HT-29 (cell line): ENCODE data around the gene GRID1. TPM values are rescaled to one million over a fixed set of nuclear protein-coding genes. Genes with fewer than 3 reads are reported as not detected.
"Not testable (repeated sequence)": the region's sequence is repeated elsewhere in the genome, so short reads cannot be mapped to it uniquely, and the experiment has no call there.

Source experiments
- DNase-seq: peaks from one replicate; pipeline ENCODE4 v3.0.0-alpha.2; 2015; ENCODE audit warnings: low spot score
- total RNA-seq: library from RNA; depleted of rRNA; stranded (reverse); fragments of >200 nt; shearing (Covaris generic); gene quantifications from 2 replicates; pipeline ENCODE4 v1.2.3, GENCODE V29; 2014

Gene GRID1
- total RNA-seq, 1 experiment from 2014 or later = not detected

GRCh38 chr10:85741626-85742300 lies 624.8 kb downstream of the GRID1 start:
- no peak for DNase-seq

GRCh38 chr10:85735997-85736396 lies 630.6 kb downstream of the GRID1 start:
- DNase-seq = no peak

GRCh38 chr10:85734791-85735190 lies 631.8 kb downstream of the GRID1 start:
- DNase-seq = no peak

- no peak for DNase-seq
Measured at GRCh38 chr10:85724215-85724614, 642.4 kb downstream of the GRID1 start.

- DNase-seq = no peak
Measured at GRCh38 chr10:85720931-85721590, 645.5 kb downstream of the GRID1 start.

- no peak for DNase-seq
Measured at GRCh38 chr10:85719408-85719807, 647.2 kb downstream of the GRID1 start.

GRCh38 chr10:85713885-85714284 lies 652.7 kb downstream of the GRID1 start:
- DNase-seq = no peak

- no peak for DNase-seq
Measured at GRCh38 chr10:85702768-85703167, 663.8 kb downstream of the GRID1 start.

- DNase-seq = not testable (repeated sequence)
Measured at GRCh38 chr10:85699066-85699465, 667.5 kb downstream of the GRID1 start.

GRCh38 chr10:85696893-85697292 lies 669.7 kb downstream of the GRID1 start:
- DNase-seq = no peak

GRCh38 chr10:85682621-85683020 lies 684.0 kb downstream of the GRID1 start:
- no peak for DNase-seq

- no peak for DNase-seq
Measured at GRCh38 chr10:85679710-85680109, 686.9 kb downstream of the GRID1 start.

GRCh38 chr10:85679061-85679460 lies 687.5 kb downstream of the GRID1 start:
- no peak for DNase-seq

- DNase-seq = no peak
Measured at GRCh38 chr10:85674851-85675250, 691.7 kb downstream of the GRID1 start.

- no peak for DNase-seq
Measured at GRCh38 chr10:85673270-85673669, 693.3 kb downstream of the GRID1 start.

GRCh38 chr10:85671530-85671929 lies 695.1 kb downstream of the GRID1 start:
- DNase-seq = no peak

GRCh38 chr10:85668522-85668921 lies 698.1 kb downstream of the GRID1 start:
- no peak for DNase-seq

GRCh38 chr10:85667638-85668233 lies 698.9 kb downstream of the GRID1 start:
- DNase-seq = no peak

- no peak for DNase-seq
Measured at GRCh38 chr10:85666987-85667386, 699.6 kb downstream of the GRID1 start.

- no peak for DNase-seq
Measured at GRCh38 chr10:85666102-85666501, 700.5 kb downstream of the GRID1 start.

GRCh38 chr10:85665681-85666080 lies 700.9 kb downstream of the GRID1 start:
- DNase-seq = no peak

GRCh38 chr10:85665078-85665477 lies 701.5 kb downstream of the GRID1 start:
- no peak for DNase-seq

GRCh38 chr10:85661123-85661522 lies 705.5 kb downstream of the GRID1 start:
- no peak for DNase-seq
